PFSK-1 (cell line): Measurements from ENCODE around the gene PLCH2.

Experiments
- FOXP2 ChIP-seq: optimal IDR thresholded peaks from 2 replicates; pipeline ENCODE3; 2011; ENCODE audit warnings: borderline replicate concordance, control low read depth, inconsistent platforms; ENCODE audit not compliant: insufficient read depth; ENCODE audit errors: extremely low read length, extremely low read depth
- POLR2AphosphoS5 ChIP-seq: IDR thresholded peaks from 2 replicates; pipeline ENCODE4 v1.6.1; 2012; ENCODE audit warnings: low read depth, mild to moderate bottlenecking, control low read depth, low read length, moderate library complexity
- SIN3A ChIP-seq: IDR thresholded peaks from 2 replicates; pipeline ENCODE4 v1.6.1; 2012; ENCODE audit warnings: mild to moderate bottlenecking, low read length, moderate library complexity, borderline replicate concordance; ENCODE audit not compliant: insufficient read depth
- TAF1 ChIP-seq: IDR thresholded peaks from 2 replicates; pipeline ENCODE4 v1.6.1; 2012; ENCODE audit warnings: low read length, control low read depth, borderline replicate concordance; ENCODE audit not compliant: insufficient read depth
- TF ChIP-seq, protein P1 (sequence below), 2 experiments: IDR thresholded peaks; 2 replicates each; pipeline versions ENCODE4 v1.6.1 to v1.8.0; 2011 to 2012; ENCODE audit warnings: low read depth in 2 of 2, low read length in 2 of 2, control low read depth in 1 of 2, inconsistent platforms in 1 of 2, mild to moderate bottlenecking in 1 of 2, moderate library complexity in 1 of 2; ENCODE audit not compliant: insufficient read depth in 1 of 2

PLCH2 gene

DNA sequence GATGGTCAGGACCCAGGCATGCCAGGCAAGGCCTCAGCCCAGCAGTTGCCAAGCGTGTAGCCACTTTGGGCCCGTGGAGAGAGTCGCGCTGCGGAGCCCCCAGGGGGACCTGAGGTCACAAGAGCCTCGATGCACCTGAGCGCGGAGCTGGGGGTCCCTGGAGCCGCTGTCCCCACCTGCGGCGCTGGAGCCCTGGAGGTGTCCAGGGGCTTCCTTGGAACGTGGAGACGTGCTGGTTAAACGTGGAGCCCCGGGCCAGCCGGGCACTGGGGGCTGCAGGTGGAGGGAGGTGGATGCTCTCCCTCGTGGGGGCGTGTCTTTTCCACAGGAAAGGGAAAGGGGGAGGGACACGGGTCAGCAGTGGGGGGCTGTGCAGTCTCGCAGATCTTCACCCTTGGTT is 3.1 kb downstream of the PLCH2 start:
- TF ChIP-seq SIN3A (no peak), POLR2AphosphoS5 (no peak), FOXP2 (no peak), TAF1 (no peak)
- TF ChIP-seq, protein P1, sequence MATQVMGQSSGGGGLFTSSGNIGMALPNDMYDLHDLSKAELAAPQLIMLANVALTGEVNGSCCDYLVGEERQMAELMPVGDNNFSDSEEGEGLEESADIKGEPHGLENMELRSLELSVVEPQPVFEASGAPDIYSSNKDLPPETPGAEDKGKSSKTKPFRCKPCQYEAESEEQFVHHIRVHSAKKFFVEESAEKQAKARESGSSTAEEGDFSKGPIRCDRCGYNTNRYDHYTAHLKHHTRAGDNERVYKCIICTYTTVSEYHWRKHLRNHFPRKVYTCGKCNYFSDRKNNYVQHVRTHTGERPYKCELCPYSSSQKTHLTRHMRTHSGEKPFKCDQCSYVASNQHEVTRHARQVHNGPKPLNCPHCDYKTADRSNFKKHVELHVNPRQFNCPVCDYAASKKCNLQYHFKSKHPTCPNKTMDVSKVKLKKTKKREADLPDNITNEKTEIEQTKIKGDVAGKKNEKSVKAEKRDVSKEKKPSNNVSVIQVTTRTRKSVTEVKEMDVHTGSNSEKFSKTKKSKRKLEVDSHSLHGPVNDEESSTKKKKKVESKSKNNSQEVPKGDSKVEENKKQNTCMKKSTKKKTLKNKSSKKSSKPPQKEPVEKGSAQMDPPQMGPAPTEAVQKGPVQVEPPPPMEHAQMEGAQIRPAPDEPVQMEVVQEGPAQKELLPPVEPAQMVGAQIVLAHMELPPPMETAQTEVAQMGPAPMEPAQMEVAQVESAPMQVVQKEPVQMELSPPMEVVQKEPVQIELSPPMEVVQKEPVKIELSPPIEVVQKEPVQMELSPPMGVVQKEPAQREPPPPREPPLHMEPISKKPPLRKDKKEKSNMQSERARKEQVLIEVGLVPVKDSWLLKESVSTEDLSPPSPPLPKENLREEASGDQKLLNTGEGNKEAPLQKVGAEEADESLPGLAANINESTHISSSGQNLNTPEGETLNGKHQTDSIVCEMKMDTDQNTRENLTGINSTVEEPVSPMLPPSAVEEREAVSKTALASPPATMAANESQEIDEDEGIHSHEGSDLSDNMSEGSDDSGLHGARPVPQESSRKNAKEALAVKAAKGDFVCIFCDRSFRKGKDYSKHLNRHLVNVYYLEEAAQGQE (IDR thresholded peaks at IDR 0.05; ENCODE audit: insufficient read depth in 1 of 2, low read depth in 2 of 2, low read length in 2 of 2) = no peak

DNA sequence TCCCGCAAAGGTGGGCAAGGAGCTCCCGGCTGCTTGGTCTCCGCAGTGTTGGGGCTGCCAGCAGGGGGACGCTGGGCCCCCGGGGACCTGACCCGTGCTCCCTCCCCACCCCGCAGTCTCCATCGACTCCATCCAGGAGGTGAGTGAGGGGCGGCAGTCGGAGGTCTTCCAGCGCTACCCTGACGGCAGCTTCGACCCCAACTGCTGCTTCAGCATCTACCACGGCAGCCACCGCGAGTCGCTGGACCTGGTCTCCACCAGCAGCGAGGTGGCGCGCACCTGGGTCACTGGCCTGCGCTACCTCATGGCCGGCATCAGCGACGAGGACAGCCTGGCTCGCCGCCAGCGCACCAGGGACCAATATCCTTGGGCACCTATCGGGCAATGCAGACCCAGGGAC is 3.5 kb downstream of the PLCH2 start:
- TF ChIP-seq POLR2AphosphoS5 = no peak
- TF ChIP-seq SIN3A = no peak
- TF ChIP-seq, protein P1 (IDR thresholded peaks at IDR 0.05; ENCODE audit: insufficient read depth in 1 of 2, low read depth in 2 of 2, low read length in 2 of 2) = no peak
- no peak for TF ChIP-seq TAF1
- no peak for TF ChIP-seq FOXP2

DNA sequence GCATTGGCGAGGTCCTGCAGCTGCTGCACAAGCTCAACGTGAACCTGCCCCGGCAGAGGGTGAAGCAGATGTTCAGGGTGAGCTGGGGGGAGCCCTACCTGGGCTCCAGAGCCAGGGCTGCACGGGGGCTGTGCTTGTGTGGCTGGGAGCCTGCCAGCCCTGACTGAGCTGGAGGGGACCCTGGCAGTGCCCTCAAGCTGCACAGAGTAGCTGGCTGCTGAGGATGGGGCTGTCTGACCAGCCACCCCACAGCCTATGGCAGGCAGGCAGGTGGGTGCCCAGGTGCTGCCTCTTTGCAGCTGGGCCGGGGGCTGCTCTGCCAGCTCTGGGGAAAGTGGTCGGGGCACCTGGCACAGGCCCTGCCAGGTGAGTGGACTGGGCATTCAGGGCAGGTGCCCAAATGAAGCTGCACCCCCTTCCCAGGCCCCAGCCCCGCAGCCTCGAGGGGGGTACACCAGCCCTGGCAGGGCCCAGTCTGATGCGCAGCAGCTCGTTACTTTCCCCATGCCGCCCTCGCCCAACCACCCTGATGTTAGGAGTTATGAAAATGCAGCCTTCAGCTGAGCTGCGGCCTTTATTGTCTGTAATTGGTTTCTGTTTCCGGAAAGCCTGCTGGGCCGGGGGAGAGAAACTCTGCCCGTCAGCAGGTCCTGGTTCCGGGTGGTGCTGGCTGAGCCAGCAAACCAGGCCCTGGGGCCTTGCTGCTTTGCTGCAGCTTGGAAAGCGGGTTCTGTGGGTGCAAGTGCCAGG is 4.3 kb downstream of the PLCH2 start:
- TF ChIP-seq SIN3A (no peak), TAF1 (no peak), FOXP2 (no peak), POLR2AphosphoS5 (no peak)
- TF ChIP-seq, protein P1 (IDR thresholded peaks at IDR 0.05; ENCODE audit: insufficient read depth in 1 of 2, low read depth in 2 of 2, low read length in 2 of 2) = no peak

DNA sequence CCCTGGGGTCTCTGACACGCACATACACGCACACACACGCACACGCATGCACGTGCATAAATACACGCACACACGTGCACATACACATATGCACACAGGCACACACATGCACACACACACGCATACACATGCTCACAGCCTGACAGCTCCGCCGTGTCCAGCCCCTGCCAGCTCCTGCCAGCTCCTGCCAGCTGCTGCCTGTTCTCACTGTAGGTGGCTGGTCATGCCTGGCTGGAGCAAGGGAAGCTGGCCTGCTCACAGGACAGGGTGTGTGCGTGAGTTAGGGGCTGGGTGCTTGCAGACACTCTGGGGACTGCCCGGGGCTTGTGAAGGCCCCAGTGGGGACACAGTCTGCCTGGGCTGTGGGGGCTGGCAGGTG is 4.9 kb downstream of the PLCH2 start:
- TF ChIP-seq FOXP2 (no peak), POLR2AphosphoS5 (no peak), SIN3A (no peak), TAF1 (no peak)
- TF ChIP-seq, protein P1 (IDR thresholded peaks at IDR 0.05; ENCODE audit: insufficient read depth in 1 of 2, low read depth in 2 of 2, low read length in 2 of 2) = no peak
